Neural cell (in vitro differentiated cells): Measurements from ENCODE around the gene DRAP1.

Experiments used
- EP300 ChIP-seq: fragments of 450-650 bp; conservative IDR thresholded peaks from 2 replicates; pipeline ENCODE4 v1.6.1; 2014; ENCODE audit warnings: antibody characterized with exemption, mild to moderate bottlenecking, moderate library complexity; ENCODE audit not compliant: poor library complexity, severe bottlenecking
- EZH2 ChIP-seq: fragments of 200-600, 300-800 bp; shearing (Covaris generic), sonication (generic); IDR thresholded peaks from 2 replicates; pipeline ENCODE4 v1.6.1; 2014; ENCODE audit warnings: antibody characterized with exemption, low read length, borderline replicate concordance, mild to moderate bottlenecking; ENCODE audit not compliant: insufficient read depth, poor library complexity, severe bottlenecking
- RAD21 ChIP-seq: fragments of 450-650 bp; conservative IDR thresholded peaks from 2 replicates; pipeline ENCODE4 v1.6.1; 2014; ENCODE audit warnings: antibody characterized with exemption, mild to moderate bottlenecking, moderate library complexity
- SMC3 ChIP-seq: fragments of 450-650 bp; conservative IDR thresholded peaks from 2 replicates; pipeline ENCODE4 v1.6.1; 2014; ENCODE audit warnings: antibody characterized with exemption, mild to moderate bottlenecking, moderate library complexity; ENCODE audit not compliant: poor library complexity
- TAF1 ChIP-seq: IDR thresholded peaks from 2 replicates; pipeline ENCODE4 v1.6.1; 2012; ENCODE audit warnings: low read depth
- TF ChIP-seq, protein P1 (sequence below): fragments of 450-650 bp; IDR thresholded peaks from 2 replicates; pipeline ENCODE4 v1.5.1; 2014; ENCODE audit warnings: antibody characterized with exemption, mild to moderate bottlenecking, moderate library complexity; ENCODE audit not compliant: poor library complexity, severe bottlenecking

DNA sequence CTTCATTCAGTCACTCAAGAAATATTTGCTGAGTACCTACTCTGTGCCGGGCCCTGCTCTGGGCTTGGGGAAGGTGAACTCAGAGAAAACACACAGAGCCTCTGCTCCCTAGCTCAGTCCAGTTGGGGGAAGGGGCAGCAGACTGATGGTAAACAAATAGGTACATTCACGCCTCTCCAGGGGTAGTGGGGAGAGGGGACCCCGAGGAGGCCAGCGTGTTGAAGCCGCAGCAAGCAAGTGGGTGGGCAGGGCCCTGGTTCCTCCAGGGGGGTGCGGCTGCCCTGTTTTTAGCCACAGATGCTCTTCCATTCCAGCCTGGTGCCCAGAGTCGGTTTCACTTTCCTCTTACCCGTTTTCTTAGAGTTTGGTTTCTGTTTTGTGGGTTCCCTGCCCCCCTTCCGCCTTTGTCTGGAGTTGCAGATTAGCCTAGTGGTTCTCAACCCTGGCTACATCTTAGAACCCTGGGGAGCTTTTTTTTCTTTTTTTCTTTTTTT, 8.7 kb downstream of the DRAP1 start:
- no peak for TF ChIP-seq SMC3
- TF ChIP-seq, protein P1, sequence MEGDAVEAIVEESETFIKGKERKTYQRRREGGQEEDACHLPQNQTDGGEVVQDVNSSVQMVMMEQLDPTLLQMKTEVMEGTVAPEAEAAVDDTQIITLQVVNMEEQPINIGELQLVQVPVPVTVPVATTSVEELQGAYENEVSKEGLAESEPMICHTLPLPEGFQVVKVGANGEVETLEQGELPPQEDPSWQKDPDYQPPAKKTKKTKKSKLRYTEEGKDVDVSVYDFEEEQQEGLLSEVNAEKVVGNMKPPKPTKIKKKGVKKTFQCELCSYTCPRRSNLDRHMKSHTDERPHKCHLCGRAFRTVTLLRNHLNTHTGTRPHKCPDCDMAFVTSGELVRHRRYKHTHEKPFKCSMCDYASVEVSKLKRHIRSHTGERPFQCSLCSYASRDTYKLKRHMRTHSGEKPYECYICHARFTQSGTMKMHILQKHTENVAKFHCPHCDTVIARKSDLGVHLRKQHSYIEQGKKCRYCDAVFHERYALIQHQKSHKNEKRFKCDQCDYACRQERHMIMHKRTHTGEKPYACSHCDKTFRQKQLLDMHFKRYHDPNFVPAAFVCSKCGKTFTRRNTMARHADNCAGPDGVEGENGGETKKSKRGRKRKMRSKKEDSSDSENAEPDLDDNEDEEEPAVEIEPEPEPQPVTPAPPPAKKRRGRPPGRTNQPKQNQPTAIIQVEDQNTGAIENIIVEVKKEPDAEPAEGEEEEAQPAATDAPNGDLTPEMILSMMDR, result no peak
- TF ChIP-seq EZH2, result no peak
- no peak for TF ChIP-seq EP300
- no peak for TF ChIP-seq TAF1
- no peak for TF ChIP-seq RAD21
